Right ventricle myocardium inferior (tissue), 1 donor: ENCODE data around the gene CAMTA1. TPM values are rescaled to one million over a fixed set of nuclear protein-coding genes. Genes with fewer than 3 reads are reported as not detected.

Source experiments
- ATAC-seq: fragments of 200-7000 bp; cut with Tn5 transposase; one replicate; pipeline ENCODE4 v1.9.1; 2020; ENCODE audit warnings: mild to moderate bottlenecking, moderate library complexity
- DNase-seq: peaks from one replicate; pipeline ENCODE4 v3.0.0; 2021; ENCODE audit errors: missing footprints
- intact Hi-C: fragments of 100-400 bp; cut with DNase I; formaldehyde crosslinking; loops from one replicate; pipeline ENCODE4 v1.11.0; 2022
- total RNA-seq: library from RNA; stranded (reverse); fragmentation: NEBNext Ultra II Directional; extraction: Animal tissue kit (Norgen Biotek cat#: 25700); gene quantifications from one replicate; pipeline ENCODE4 v1.2.1, GENCODE V29; 2021
- donor health status: DM: no; HTN: yes; CAD: no; lungs with severe emphysema.

CAMTA1 gene
- total RNA-seq, 1 donor from 2014 or later: 159 TPM

- DNase-seq: peak; percentile 66
- intact Hi-C loops: no loop called here
- ATAC-seq: no peak
Observed at GRCh38 chr1:7467476-7468175, 682.4 kb downstream of the CAMTA1 start.

DNA sequence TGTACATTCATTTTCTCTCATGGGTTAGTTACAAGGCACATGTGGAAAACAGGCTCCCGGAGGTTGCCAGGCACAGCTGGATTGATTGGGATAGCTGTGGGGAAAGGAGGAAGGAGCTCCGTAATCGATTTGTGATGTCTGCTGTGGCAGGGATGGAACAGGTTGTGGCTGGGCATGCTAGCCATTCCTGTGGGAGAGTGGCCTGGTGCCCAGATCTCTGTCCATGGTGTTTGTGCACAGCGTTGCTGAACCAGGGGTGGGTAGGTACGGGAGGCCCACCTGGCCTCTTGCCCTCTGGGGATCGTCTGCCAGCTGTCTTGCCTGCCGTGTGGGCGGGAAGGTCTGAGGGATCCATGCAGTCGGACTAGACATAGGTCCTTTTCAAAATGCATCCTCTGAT lies 683.0 kb downstream of the CAMTA1 start:
- DNase-seq: peak; percentile 21
- intact Hi-C loops: no loop called here
- ATAC-seq: no peak

DNA sequence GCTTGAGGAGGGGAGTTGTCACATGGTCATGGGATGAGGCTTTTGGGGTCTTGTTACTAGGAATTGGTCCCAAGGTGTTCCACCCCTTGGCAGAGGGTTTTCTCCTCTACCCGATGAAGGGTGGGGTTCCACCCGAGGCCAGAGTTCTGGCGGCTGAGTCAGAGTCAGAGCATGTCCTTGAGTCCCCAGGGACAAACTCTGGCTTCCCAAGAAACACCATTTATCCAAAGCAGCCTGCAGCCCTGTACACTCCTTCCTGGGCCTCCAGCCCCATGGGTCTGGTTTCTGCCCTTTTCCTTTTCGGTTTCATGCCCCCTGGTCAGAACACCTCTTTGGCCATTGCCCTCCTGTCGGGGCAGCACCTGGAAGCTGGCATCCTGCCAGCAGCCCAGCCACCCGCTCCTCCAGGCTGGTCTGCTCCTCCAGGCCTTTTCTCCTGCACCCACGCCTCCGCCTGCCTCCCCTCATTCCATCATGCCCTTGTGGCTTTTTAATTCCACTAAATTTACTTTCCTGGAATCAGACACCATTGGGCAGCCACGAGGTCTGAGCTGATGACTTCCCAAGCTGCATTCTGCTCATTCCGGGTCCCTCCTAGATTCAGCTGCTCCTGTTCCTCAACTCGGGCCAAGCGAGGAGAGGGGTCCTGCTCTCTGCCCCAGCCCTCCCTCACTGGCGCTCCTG lies 684.1 kb downstream of the CAMTA1 start:
- ATAC-seq: no peak
- DNase-seq: peak; percentile 51
- intact Hi-C loops: no loop called here

GRCh38 chr1:7470904-7471638 lies 685.8 kb downstream of the CAMTA1 start:
- intact Hi-C loops: no loop called here
- ATAC-seq: peak; percentile 73

DNA sequence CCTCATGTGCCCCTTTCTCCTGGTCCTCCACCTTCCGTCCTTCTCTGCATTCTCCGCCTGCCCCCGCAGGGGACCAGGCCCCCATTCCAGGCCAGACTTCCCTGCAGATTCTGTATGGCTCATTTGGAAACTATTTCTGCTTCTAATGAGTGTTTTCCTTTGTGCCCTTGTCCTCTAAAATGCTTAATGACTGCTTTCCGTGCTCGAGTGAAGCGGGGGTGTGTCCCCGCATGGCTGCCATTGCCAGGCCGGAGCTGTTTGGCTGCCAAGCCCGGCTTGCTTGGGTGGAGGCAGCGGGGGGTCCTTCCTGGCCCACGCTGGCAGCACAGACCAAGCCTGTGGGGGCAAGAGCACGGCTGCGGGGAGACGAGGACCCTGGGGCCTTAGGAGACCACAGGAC lies 686.6 kb downstream of the CAMTA1 start:
- intact Hi-C loops: no loop called here

More at GRCh38 chr1:7470904-7471638, 685.8 kb downstream of the CAMTA1 start:
- DNase-seq: peak; percentile 80

GRCh38 chr1:7473223-7474142 lies 688.2 kb downstream of the CAMTA1 start:
- intact Hi-C loops: no loop called here
- peak; percentile 37 for DNase-seq

More for the DNA sequence above, 686.6 kb downstream of the CAMTA1 start:
- DNase-seq: peak; percentile 59
- no peak for ATAC-seq

GRCh38 chr1:7474143-7474490 lies 688.9 kb downstream of the CAMTA1 start:
- no peak for DNase-seq
- no peak for ATAC-seq
- intact Hi-C loops: no loop called here

More at GRCh38 chr1:7473223-7474142, 688.2 kb downstream of the CAMTA1 start:
- ATAC-seq: no peak

DNA sequence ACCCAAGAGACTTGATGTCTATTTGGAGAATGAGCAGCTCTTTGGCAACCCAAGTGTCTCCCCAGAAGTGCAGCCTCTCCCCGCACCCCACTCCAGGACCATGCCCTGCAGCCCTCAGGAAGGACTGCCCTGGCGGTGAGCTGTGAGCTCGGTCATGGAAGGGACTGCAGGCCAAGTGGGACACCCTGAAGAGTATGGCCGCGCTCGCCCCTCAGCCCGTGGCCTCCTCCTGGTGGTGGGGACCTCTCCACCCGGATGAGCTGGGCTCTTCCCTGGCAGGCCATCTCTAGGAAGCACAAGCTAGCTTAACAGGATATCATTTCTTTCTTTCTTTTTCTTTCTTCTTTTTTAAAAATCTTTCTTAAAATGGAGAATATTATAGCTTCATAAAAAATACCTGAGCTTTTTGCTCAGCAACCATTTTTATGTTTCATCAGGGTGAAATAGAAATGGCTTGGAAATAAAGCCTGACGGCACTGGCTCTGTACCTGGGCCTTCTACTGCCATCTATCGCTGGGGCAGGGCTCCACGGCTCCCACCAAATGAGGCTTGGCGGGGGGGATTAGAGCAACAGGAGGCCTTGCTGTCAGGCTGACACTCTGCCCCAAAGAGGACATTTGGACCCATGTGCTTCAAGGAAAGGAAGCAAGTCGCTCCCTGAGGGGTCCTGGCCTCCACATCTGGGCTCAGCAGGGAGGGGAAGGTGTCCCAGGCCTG lies 689.7 kb downstream of the CAMTA1 start:
- DNase-seq (peak; percentile 6), ATAC-seq (no peak)
- intact Hi-C loops: no loop called here

DNA sequence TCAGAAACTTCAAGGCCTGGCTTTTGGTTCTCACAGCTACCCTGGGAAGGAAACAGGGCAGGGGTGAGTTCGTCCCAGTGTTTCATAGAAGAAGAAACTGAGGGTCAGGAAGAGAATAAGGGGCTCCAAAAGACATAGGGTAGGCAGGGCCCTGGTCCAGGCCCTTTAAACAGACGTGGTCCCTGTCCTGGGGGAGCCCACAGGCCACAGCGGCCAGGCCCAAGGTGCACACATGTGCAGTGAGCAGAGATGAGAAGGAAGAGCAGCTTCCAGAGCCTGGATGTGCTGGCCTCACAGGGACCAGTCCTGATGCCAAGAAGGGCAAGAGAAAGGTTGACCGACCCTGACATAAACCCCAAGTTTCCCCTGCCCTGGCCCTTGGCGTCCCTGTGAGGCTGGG lies 690.4 kb downstream of the CAMTA1 start:
- no peak for ATAC-seq
- DNase-seq: peak; percentile 54
- intact Hi-C loops: no loop called here

- DNase-seq (peak; percentile 47), ATAC-seq (no peak)
- intact Hi-C loops: no loop called here
Observed at GRCh38 chr1:7476402-7476801, 691.1 kb downstream of the CAMTA1 start.

- DNase-seq (peak; percentile 60), ATAC-seq (peak; percentile 26)
- intact Hi-C loops: no loop called here
Observed at GRCh38 chr1:7476861-7477547, 691.8 kb downstream of the CAMTA1 start.

GRCh38 chr1:7477593-7477992 lies 692.3 kb downstream of the CAMTA1 start:
- DNase-seq (peak; percentile 20), ATAC-seq (no peak)
- intact Hi-C loops: no loop called here

DNA sequence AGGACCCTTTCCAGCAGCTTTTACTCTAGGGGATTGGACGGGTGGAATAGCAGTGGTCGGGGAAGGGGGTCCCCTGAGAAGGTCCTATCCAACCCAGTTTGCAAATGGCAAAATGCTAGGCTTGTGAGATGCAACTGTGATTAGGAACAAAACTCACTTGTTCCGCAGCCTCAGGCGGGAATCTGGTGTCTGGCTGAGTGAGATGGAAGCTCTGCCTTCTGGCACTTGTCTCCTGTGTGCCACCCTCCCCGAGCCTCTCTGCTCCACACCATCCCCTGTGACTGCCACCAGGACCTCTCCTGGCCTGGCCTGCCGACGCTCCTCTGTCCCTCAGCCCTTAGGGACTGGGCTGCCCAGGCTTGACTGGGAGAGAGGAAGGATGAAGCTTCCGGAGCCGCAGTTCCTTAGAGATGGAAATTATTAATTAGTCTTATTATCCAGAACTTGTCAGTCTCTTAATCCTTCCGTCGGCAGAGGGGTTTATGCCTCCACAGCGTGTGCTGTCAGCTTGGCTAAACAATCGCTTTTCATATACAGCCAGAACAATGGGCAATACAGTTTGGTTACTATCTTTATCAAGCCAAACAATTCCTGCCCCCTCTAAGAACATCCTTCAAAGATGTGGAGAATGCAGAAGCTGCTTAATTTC lies 693.0 kb downstream of the CAMTA1 start:
- intact Hi-C loops: no loop called here
- ATAC-seq (no peak), DNase-seq (peak; percentile 33)

DNA sequence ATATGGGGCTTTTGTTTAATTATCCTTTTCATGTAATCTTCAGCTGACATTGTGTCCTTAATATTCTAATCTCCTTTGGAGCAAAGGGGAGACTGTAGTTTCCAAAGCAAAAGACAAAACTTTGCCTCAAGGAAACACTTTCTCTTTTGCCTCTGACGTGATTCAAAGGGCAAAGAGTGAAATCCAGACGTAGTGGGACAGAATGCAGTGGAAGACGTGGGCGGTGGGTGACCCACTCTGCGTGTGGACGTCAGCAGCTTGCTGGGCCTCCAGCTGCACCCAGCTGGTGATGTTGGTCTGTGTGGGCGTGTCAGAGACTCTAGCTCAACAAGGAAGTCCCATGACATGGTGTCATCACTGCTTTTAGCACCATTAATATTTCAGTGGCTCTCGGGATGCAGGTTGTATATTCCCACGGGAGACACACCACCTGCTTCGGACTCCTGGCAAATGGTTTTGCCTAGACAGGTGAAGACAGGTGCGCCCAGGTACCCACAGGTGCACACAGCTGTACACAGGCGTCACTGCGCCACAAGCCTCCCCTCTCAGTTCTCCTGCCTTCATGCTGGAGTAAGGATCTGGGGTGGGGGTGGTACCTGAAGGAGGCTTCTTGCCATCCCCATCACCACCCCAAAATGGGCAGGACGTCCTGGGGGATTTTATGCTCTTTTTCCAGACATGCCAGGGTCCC lies 693.7 kb downstream of the CAMTA1 start:
- ATAC-seq: peak; percentile 79
- DNase-seq: peak; percentile 89
- intact Hi-C loops: no loop called here

GRCh38 chr1:7479571-7479970 lies 694.3 kb downstream of the CAMTA1 start:
- DNase-seq: peak; percentile 11
- no peak for ATAC-seq
- intact Hi-C loops: no loop called here

- peak; percentile 9 for DNase-seq
- intact Hi-C loops: no loop called here
- ATAC-seq: no peak
Observed at GRCh38 chr1:7481194-7481593, 695.9 kb downstream of the CAMTA1 start.

DNA sequence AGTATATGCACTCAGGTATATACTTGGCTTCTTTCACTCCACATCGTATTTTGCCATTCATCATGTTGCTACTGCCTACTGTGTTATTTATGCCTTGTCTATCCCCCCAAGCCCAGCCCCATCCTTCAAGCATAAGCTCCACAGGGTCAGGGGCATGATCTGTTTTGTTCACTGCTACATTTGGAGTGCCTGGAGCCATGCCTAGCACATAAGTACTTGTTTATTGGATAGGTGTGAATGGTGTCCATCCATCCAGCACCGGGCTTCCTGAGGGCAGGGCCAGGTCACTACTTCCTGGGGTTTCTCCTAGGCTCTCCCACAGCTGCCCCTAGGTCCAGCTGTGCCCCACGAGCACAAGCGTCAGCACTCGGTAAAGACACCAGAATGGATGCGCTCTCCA lies 696.8 kb downstream of the CAMTA1 start:
- intact Hi-C loops: no loop called here
- peak; percentile 54 for ATAC-seq
- DNase-seq: no peak
